HG03565 (cell line): ENCODE measurements around the gene TREX2.
"Not testable (repeated sequence)": the region's sequence is repeated elsewhere in the genome, so short reads cannot be mapped to it uniquely, and the experiment has no call there.

Experiments used
- ATAC-seq: cut with Tn5 transposase; IDR thresholded peaks from one replicate; pipeline ENCODE4 v1.9.1; 2021; ENCODE audit warnings: mild to moderate bottlenecking, moderate library complexity; ENCODE audit not compliant: unreplicated experiment

Gene TREX2

DNA sequence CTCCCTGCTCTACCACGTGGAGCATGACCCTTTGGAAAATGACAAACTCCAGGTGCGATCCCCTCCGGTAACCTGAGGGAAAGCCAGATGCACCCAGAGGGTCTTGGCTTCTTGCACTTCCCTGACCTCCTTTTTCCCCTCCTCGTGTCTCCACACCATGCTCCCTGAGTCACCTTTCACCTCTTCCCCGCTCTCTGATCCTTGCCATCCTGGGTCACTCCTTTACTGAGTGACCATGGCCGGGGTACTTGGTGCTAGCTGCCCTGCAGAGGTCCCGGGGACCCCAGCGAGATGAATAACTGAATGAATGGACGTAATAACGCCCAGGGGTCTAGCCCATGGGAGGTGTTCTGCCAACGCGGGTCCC, 35.0 kb downstream of the TREX2 start:
- ATAC-seq, result no peak

DNA sequence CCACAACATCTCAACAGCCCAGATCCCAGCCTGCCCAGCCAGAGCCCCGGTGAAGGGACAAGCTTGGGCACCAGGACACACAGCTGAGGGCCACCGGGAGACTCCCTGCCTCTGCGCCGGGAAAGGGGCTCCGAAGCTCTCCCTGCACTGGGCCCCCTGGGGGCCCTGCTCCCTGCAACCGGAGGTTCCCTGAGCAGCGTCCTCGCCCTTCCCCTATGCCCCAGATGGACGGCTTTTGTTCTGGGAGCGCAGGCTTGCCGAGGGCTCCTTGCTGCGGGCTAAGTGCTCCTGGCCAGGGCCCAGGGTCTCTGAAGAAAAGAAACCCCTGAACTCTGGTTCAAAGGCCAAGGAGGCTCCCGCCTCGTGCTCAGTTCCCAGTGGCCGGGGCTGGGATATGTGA, 35.5 kb downstream of the TREX2 start:
- ATAC-seq, result no peak

DNA sequence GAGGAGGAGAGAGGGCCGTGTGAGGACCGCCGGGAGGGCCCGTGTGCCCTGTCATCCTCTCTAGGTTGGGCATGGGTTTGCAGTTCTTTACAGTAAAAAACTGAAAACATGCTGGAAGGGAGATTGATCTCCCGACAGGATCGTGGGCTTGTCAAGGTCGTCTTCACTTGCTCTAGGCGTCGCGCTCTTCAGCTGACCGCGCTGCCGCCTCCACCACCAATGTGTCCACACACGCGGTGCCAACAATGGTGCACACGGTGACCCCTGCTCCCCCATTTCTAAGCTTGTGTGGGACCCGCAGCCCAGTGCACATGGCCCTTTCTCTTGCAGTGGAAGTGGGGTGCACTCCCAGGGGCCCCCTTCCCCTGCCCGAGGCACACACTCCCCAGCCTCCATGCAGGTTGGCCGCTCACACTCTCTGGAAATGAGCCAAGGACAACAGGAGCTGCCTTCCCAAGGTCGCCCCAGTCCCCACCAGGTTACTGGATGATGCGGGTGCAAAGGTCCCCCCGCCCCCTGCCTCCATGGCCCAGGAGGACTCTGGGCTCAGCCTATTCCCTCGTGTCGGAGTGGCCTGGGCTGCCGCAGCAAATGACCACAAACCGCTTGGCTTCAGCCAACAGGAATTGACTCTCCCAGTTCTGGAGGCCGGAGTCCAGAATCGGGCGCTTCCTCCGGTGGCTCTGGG, 36.3 kb downstream of the TREX2 start:
- no peak for ATAC-seq

DNA sequence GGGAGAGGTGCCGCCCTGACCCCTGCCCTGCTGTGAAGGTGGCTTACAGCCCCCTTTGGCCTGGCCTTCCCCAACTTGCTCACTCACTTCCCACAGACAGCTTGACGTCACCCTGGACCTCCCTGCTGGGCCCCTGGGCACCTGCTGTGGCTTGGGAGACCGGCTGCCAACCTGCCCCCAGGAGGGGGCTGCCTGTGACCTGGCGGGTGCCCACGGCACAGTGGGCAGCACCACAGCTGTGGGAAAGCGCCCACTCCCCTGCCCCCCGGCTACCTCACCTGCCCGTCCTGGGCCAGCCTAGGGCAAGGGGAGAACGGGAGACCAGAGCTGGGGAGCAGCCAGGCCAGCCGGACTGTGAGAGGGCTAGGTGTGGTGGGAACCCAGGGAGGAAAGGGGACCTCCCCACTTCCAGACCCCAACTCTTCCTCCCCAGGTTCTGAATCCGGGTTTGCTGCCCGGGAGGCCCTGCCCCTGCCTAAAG, 36.9 kb downstream of the TREX2 start:
- ATAC-seq, result no peak

DNA sequence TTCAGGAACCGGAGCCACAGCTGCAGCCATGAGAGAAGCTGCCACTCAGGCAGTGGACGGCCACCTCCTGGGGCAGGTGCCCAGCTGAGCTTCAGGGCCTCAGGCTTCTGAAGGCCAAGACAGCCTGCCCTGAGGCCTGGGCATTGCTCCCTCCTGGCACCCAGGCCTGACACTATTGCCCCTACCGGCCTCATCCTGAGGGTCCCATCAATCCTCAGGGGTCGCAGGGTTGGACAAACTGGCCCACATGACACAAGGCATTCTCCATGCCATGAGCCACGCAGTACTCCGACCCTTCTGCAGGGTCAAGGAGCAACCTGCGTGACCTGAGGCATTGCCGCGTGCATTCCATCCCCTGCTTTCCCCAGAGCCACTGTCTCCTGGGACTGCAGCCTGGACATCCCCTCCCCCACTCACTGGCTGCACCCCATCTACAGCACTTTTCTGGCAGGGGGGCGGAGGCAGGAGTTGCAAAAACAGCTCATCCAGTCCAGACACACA, 37.6 kb downstream of the TREX2 start:
- no peak for ATAC-seq

DNA sequence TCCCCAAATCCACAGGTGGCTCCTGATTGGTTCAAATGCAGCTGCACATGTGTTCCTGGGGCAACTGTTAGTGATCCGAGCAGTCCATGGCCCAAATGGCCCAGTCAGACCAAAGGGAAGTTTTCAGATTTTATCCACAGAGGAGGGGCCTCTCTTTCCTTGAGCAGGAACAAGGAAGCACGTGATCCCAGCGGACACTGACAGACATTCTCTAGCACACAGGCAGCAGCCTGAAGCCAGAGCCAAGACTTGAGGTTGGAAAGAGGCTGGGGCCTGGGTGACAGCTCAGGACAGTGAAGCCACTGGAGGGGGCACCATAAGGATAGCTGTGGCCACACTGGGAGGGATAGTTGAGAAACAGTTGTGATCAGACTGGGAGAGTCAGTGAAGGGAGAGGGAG, 38.1 kb downstream of the TREX2 start:
- no peak for ATAC-seq

DNA sequence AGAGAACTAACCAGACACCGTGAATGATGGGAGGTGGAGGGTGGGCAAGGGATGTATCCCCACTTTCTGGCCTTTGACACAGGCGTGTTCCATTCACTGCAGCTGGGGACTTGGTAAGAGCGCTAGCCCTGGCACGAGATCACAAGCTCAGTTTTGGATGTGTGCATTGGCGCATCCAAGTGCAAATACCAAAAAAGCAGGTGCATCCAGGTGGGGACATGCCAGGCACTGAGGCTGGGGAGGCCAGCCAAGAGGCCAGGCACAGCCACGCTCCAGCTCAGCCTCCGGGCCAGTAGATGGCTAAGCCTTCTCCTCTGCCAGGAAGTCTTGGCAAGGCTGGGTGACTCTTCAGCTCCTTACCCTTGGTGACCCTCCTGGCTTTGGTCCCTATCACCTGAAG, 39.0 kb downstream of the TREX2 start:
- ATAC-seq, result no peak

DNA sequence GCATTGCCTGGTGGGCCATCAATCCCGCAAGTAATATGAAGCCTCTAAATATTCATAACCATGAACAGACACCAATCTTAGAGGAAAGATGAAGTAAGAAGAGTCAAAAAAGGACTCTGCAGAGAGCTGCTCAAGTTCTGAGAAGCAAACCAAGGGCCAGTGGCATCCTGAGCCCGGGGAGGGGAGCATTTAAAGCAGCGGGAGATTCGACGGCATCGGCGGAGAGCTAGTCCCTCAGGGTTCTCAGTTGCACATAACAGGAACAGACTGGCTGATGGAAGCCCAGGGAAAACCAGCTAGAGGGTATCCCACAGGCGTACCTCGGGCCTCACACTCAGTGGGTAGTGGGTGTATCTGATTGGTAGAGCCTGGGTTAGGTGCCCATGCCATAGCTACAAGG, 39.8 kb downstream of the TREX2 start:
- no peak for ATAC-seq

DNA sequence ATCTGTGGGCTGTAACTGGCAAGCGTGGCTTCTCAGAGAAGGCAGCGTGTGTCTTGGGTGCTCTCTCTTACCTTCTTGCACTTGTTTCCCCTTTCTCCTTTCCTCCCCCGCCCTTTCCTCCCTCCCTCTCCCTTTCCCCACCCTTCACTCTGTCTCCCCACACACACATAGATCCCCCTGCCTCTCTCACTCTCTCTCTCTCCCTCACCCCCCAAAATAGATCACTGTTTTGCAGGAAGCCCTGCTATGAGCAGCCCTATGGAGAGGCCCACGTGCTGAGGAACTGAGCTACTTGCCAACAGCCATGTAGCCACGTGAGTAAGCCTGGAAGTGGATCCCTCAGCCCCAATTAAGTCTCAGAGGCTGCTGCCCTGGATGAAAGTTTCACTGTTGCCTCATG, 40.4 kb downstream of the TREX2 start:
- no peak for ATAC-seq

DNA sequence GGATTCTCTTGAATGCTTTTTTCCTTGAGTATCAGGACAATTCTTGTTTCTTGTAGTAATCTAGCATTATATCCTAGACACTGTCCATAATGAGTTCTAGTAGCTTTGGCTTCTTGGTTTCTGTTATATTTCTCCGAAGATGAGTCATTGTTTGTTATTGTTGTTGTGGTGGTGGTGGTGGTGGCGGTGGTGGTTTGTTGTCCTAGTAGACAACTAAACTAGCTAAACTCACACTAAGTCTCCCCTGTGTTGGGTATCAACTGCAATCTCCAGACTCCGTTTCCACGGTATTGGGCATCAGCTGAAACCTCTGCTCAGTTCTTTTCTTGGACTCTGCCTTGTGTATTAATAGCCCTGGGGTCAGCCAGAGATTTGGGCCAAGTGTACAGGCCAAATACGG, 41.5 kb downstream of the TREX2 start:
- ATAC-seq, result not testable (repeated sequence)

DNA sequence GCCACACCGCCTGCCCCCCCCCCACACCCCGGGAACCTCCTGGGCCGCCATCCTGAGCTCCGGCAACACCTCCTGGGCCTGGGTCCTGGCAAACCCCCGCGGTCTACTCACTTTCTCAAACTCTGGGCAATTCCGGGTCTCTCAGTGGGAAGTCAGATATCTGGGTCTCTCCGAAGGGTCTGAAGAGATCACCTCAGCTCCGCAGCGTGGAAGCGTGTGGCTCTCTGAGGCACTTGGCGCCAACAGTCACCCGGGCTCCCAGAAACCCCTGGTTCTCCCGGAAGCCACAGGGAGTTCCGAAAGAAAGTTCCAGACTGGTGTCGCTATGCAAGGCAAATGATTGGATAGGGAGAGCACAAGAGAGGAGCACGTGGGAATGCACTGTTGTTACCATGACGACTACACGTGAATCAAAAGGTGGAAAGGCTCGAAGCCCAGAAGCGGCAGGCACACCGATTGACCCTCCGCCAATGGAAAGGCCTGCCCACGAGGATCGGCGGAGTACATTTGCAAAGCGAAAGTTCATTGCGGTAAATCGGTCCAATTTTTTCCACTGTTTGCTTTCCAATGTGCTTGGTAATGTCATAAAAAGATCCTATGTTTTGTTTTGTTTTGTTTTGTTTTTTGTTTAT, 44.6 kb downstream of the TREX2 start, which contains the start of gene PNMA6E:
PNMA6E (minus strand) TSS at position 218 of the 632 bp plus-strand sequence. CDS start 2,501 bp downstream, outside the sequence.
- no peak for ATAC-seq

DNA sequence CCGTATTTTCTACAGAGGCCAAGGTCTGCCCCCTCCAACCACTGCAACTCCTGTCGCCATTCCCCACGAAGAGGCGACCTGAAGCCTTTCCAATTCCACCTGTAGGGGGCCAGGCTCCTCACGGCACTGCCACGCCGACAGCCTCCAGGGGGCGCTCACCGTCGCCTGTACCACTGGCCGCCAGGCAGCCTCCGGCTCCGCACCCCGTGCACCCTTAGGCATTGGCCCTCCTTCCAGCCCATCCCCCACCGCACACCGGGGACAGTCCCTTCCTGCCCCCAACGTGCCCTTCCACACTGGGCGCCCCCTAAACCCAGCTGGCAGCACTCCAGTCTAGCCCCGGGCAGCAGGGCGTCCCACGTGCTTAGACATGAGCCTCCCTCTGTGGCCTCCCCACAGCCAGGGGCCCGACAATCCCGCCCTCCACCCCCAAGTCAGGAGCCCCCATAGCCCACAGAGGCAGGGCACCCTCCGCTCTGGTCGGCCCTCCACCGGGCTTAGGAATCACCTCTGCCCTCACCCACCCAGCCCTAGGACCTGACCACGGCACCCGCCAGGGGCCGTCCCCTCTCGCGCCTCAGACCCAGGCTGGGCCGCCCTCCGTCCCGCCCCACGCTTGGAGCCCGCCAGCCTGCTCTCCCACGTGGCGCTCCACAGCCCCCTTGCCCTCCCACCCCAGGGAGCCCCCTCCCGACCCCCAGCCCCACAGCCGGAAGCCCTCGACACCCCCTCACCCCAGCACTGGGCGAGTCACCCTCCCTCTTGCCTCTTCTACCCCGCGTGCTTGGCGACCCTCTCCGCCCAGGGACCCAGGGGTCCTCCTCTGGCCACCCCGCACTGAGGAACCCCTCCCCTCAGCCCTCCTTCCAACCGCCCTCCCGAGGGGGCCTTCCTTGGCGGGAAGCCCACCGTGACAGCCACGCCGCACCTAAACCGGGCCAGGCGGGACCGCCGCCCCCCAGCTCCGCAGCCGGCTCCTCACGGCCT, 45.4 kb downstream of the TREX2 start:
- no peak for ATAC-seq

DNA sequence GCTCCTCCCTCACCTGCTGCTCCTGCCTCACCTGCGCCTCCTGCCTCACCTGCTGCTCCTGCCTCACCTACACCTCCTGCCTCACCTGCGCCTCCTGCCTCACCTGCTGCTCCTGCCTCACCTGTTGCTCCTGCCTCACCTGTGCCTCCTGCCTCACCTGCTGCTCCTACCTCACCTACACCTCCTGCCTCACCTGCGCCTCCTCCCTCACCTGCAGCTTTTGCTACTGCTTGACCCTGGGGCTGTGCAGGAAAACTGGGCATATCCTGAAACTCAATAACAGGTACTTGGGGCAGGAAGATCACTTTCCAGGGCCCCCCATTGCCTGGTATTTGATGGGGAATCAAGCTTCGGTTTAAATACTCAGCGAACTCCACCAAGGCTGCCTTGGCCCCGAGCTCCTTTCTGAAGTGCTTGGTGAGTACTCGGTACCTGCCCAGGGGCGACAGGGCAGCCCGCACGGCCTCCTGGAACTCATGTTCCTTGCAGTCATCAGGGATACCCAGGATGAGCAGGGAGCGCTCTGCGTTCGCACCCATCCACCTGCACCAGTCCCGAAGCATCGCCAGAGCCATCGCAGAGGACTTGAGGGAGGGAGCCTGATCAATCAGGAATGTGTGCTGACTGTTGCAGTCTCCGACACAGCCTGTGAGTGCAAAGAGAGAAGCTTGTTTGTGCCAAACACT, 47.4 kb downstream of the TREX2 start:
- ATAC-seq, result no peak

DNA sequence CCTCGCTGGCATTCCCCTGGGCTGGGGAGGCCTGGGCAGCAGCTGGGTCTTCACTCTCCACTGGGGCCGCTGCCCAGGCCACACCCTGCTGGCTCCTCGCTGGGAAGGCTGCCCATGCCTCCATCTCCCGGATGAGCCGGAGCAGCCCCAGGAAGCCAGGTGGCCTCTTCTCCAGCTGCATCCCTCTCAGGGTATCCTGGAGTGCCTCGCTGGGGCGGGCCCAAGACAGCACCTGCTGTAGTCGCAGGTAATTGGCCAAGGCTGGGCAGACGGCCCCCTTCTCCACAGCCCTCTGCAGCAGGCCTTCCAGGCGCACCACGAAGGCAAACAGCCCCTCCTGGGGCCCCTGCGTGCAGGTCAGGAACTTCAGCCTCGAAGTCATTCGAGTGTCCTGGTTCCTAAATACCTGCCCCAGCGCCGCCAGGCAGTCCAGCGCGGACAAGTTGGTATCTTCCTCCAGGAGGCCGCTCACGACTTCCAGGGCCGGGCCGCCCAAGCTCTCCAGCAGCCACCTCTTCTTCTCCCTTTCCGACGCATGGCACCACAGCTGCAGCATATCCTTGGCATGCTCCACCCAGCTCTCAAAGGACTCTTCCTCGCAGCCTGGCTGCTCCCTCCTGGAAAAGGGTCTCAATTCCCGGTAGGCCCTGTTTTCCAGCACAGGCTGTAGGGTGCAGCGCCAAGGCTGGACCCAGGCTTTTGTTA, 48.4 kb downstream of the TREX2 start:
- ATAC-seq, result no peak

DNA sequence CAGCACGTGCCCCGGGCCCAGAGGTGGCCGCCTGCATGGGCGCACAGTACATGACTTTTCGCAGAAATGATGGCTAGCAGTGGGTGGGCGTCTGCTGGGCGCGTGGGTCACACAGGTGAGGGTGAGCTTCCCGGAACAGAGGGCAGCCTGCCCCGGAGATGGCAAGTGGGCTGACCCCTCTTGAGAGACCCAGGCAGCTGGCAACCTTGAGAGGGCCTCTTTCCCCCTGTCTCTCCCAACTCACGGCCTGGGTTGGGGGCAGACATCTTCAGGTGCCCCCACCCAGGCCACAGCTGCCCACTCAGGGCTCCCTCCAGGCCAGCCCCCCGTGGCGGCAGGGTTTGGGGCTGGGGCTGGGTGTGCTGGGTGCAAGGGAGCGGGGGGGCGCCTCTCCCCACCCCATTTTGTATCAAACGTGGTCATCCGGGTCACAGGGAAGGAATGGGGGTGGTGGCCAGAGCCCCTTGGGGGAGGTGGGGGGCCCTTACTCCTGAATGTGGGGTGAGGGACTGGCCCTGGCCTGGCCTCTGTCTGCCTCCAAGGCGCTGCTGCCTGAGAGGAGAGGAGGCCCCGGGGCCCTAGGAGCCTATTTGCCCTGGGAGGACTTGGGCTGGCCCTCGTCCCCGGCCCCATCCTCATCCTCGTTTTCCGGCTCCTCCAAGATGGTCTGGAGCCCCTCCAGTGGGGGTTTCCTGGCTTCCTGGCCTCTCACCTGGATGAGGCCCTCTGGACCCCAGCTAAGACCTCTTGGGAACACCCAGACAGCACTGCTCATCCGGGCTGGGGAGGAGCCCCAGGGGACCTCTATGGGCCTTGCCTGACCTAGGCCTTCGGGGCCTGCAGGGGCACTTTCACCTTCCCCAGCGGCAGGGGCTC, 49.3 kb downstream of the TREX2 start:
- no peak for ATAC-seq

DNA sequence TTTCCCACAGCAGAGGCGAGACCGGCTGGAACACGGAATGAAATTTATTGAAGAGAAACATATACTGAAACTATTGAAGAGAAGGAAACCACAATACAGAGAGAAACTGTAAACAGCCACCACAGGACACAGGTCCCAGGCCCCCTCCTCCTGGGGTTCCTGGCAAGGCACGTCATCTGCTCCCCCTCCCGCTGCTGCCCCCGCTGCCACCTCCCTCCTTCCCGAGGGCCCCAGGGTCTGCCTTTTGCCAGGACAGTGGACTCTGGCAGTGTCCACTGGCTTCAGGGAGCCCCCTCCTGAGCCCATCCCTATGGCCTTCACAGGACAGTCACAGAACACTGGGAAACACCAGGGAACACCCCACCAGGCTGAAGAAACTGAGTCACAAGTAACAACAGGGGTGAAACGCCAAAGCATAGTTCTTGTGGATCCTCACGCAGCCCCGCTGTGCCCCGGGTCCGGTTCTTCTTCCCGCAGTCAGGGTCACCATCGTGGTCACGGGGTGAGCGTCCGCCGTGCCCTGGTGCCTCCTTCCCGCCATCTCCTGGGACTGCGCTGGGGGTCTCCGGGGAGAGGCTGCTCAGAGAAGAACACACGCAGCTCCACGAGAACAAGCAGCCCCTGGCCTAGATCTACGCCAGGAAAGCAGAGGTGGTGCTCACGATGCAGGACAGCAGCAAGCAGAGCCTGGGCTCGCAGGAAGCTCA, 50.1 kb downstream of the TREX2 start:
- no peak for ATAC-seq

DNA sequence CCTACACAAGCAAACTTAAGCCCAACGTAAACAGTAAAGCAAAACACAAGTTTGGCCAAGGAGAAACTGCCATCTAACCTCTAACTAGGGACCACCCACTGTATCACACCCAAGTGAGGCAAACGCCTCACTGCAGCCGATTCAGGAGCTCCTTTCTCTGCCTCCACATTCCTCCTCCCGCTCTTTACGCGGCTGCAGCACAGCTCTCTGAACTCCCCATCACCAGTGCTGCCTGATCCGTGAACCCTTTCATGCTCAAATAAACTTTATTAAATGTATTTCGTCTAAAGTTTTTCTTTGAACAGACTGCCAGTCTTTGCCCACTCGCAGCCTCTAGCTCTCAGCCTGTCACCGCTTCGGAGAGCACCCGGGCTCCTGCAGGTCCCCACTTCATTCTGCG, 51.2 kb downstream of the TREX2 start:
- ATAC-seq, result no peak
